HFF-Myc (cell line): Measurements from ENCODE around the gene FAM8A1.

Experiments
- DNase-seq: peaks from one replicate; pipeline ENCODE4 v3.0.0-alpha.2; 2011; ENCODE audit warnings: low read depth; ENCODE audit errors: extremely low read depth
- H3K4me3 ChIP-seq: replicated peaks from 2 replicates; pipeline ENCODE4 v1.5.1; 2011; ENCODE audit warnings: low read depth, mild to moderate bottlenecking, control low read depth, low read length
- TF ChIP-seq, protein P1 (sequence below): IDR thresholded peaks from 2 replicates; pipeline ENCODE4 v1.5.1; 2012; ENCODE audit warnings: mild to moderate bottlenecking, low read depth, low read length, control low read depth; ENCODE audit errors: missing control alignments

FAM8A1 gene

DNA sequence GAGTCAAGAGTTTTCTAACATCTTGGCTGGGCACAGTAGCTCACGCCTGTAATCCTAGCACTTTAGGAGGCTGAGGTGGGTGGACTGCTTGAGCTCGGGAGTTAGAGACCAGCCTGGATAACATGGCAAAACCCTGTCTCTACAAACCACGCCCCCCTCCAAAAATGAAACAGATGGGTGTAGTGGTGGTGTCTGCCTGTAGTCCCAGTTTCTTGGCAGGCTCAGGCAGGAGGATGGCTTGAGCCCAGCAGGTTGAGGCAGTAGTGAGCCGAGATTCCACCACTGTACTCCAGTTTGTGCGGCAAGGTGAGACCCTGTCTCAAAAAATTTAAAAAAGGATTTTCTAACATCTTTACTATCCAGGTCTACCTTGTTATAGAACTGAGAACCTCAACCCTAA lies 22.0 kb downstream of the FAM8A1 start:
- no peak for DNase-seq
- TF ChIP-seq, protein P1, sequence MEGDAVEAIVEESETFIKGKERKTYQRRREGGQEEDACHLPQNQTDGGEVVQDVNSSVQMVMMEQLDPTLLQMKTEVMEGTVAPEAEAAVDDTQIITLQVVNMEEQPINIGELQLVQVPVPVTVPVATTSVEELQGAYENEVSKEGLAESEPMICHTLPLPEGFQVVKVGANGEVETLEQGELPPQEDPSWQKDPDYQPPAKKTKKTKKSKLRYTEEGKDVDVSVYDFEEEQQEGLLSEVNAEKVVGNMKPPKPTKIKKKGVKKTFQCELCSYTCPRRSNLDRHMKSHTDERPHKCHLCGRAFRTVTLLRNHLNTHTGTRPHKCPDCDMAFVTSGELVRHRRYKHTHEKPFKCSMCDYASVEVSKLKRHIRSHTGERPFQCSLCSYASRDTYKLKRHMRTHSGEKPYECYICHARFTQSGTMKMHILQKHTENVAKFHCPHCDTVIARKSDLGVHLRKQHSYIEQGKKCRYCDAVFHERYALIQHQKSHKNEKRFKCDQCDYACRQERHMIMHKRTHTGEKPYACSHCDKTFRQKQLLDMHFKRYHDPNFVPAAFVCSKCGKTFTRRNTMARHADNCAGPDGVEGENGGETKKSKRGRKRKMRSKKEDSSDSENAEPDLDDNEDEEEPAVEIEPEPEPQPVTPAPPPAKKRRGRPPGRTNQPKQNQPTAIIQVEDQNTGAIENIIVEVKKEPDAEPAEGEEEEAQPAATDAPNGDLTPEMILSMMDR: no peak
- no peak overlapping the region for H3K4me3 ChIP-seq

DNA sequence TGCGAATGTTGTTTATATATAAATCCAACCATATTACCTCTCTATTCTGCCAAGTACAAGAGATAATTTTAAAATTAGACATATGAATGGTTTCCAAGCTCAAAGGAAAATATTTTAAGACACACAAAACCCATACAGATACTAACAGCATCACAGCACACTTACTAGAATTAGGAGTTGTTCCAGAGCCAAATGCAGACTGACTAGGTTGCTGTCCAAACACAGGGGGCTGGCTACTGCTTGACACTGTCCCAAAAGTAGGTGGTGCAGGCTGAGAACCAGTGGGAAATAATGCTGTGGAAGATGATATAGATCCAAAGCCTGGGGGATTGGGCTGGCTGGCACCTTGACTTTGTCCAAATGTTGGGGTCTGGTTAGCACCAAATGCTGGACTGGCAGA lies 24.3 kb downstream of the FAM8A1 start:
- TF ChIP-seq, protein P1: no peak
- DNase-seq: no peak
- H3K4me3 ChIP-seq: no peak overlapping the region

DNA sequence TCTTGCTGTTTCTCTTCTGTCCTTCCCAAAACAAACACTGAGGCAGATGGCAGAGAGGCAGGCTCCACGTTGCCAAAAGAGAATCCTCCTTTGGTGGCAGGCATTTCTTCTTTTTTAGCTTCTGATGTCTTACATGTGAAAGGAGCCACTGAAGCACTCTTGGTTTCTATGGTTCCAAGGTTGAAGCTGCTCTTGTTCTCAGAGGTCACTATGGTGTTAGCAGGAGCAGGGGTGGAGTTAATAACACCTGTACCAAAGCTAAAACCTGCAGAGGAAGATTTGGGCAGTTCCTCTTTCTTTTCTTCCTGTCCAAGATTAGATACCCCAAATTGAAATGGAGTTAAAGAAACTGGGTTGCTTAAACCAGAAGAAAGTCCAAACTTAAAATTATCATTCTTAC lies 28.8 kb downstream of the FAM8A1 start:
- no peak for DNase-seq
- no peak overlapping the region for H3K4me3 ChIP-seq
- TF ChIP-seq, protein P1: no peak

DNA sequence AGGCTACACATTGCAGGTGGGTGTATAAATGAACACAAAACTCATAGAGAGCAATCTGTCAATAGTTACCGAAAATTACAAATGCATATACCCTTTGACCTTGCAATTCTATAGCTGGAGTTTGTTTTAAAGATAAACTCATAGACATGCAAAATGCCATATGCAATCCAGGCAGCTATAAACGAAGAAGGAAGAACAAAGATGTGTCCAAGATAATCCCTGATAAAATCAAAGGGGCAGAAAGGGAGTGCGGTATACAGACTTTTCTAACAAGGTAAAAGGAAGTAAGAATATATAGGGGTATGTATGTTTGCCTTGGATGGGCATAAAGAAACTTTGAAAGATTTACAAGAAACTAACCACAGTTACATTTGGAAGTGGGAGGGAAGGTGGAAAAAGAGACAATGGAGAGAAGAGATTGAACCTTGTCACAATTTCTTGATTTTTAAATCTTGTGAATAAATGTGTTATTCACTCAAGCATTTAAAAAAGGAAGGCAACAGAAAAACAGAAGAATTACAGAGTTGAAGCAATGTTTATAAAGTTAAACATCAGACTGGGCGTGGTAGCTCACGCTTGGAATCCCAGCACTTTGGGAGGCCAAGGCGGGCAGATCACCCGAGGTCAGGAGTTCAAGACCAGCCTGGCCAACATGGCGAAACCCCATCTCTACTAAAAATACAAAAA lies 29.9 kb downstream of the FAM8A1 start:
- no peak overlapping the region for H3K4me3 ChIP-seq
- TF ChIP-seq, protein P1: no peak
- no peak for DNase-seq

DNA sequence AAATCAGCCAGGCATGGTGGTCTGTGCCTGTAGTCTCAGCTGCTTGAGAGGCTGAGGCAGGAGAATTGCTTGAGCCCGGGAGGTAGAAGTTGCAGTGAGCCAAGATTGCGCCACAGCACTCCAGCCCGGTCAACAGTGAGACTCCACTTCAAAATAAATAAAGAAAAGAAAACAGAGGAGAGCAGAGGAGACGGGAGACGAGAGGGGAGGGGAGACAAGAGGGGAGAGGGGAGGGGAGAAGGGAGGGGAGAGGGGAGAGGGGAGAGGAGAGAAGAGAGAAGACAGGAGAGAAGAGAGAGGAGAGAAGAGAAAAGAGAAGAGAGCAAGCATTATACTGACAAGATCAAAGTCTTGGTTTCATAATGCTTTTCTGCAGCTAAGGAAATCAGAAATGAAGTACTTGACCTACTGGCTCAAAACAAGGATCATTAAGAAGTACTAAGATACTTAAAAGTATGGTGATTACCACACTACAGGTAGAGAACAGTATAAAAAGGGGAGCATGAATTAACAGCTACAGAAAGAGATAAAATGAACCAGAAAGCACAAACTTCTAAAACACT lies 30.5 kb downstream of the FAM8A1 start:
- H3K4me3 ChIP-seq: no peak overlapping the region
- TF ChIP-seq, protein P1: no peak
- no peak for DNase-seq

DNA sequence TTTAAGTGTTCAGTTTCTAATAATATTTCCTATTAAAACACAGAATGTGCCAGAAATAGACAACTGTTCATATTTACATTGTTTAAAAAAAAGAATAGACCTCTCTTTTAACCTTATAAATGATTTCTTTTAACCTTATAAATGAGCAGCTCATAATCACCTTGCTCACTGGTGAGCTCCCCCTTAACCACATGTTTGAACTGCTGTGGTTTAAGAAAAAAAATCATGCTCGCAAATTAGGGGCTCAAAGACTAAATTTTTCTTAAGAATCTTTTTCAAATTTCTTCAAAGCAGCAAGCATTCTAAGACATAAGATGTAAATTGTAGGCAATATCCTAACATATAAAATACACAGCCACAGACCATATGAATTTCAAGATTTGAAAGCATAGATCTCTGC lies 32.8 kb downstream of the FAM8A1 start:
- no peak for DNase-seq
- TF ChIP-seq, protein P1: no peak
- no peak overlapping the region for H3K4me3 ChIP-seq
